ENCODE results near the gene NINL.

- TF ChIP-seq POLR2A (IDR thresholded peaks at IDR 0.05) (no peak), CTCF (IDR thresholded peaks at IDR 0.05) (peak in 2 of 6 experiments; percentile 1 to 16)
These were observed 53.1 kb downstream of the NINL start for GRCh38 chr20:25532015-25532751.
